Measurements from ENCODE around the gene RXFP2.

RXFP2 gene

GRCh38 chr13:31764556-31764955, 25.2 kb downstream of the RXFP2 start:
- Histone ChIP-seq H3K36me3 (ENCODE audit: control insufficient read depth, insufficient read depth, low read length) (no peaks in the 10 kb centered on the region), H3K9me3 (ENCODE audit: control insufficient read depth, low read length) (no peaks in the 10 kb centered on the region), H3K4me1 (ENCODE audit: control insufficient read depth, insufficient read depth, low read length, poor library complexity, severe bottlenecking) (no peaks in the 10 kb centered on the region), H3K27me3 (replicated peaks; ENCODE audit: control insufficient read depth, insufficient read depth, low read length, poor library complexity, severe bottlenecking) (no peaks in the 10 kb centered on the region), H3K27ac (ENCODE audit: insufficient read depth, low read length, poor library complexity, severe bottlenecking) (no peak overlapping the region), H3K4me3 (ENCODE audit: insufficient read depth, low read depth, low read length, poor library complexity, severe bottlenecking) (no peak overlapping the region)
- no peak for DNase-seq

GRCh38 chr13:31765138-31765785, 25.9 kb downstream of the RXFP2 start:
- Histone ChIP-seq H3K27ac (ENCODE audit: insufficient read depth, low read length, poor library complexity, severe bottlenecking) (no peak overlapping the region), H3K9me3 (ENCODE audit: control insufficient read depth, low read length) (no peaks in the 10 kb centered on the region), H3K4me1 (ENCODE audit: control insufficient read depth, insufficient read depth, low read length, poor library complexity, severe bottlenecking) (no peaks in the 10 kb centered on the region), H3K27me3 (replicated peaks; ENCODE audit: control insufficient read depth, insufficient read depth, low read length, poor library complexity, severe bottlenecking) (no peaks in the 10 kb centered on the region), H3K4me3 (ENCODE audit: insufficient read depth, low read depth, low read length, poor library complexity, severe bottlenecking) (no peak overlapping the region), H3K36me3 (ENCODE audit: control insufficient read depth, insufficient read depth, low read length) (no peaks in the 10 kb centered on the region)
- DNase-seq = no peak

- Histone ChIP-seq H3K27me3 (replicated peaks; ENCODE audit: control insufficient read depth, insufficient read depth, low read length, poor library complexity, severe bottlenecking) (no peaks in the 10 kb centered on the region), H3K4me1 (ENCODE audit: control insufficient read depth, insufficient read depth, low read length, poor library complexity, severe bottlenecking) (no peaks in the 10 kb centered on the region), H3K27ac (ENCODE audit: insufficient read depth, low read length, poor library complexity, severe bottlenecking) (no peak overlapping the region), H3K36me3 (ENCODE audit: control insufficient read depth, insufficient read depth, low read length) (no peaks in the 10 kb centered on the region), H3K4me3 (ENCODE audit: insufficient read depth, low read depth, low read length, poor library complexity, severe bottlenecking) (no peak overlapping the region), H3K9me3 (ENCODE audit: control insufficient read depth, low read length) (no peaks in the 10 kb centered on the region)
- no peak for DNase-seq
These were observed 28.0 kb downstream of the RXFP2 start for GRCh38 chr13:31767175-31767900.

- no peak overlapping the region for H3K4me3 ChIP-seq (ENCODE audit: insufficient read depth, low read depth, low read length, poor library complexity, severe bottlenecking)
- no peak overlapping the region for H3K27ac ChIP-seq (ENCODE audit: insufficient read depth, low read length, poor library complexity, severe bottlenecking)
- no peaks in the 10 kb centered on the region for H3K4me1 ChIP-seq (ENCODE audit: control insufficient read depth, insufficient read depth, low read length, poor library complexity, severe bottlenecking)
- H3K9me3 ChIP-seq (ENCODE audit: control insufficient read depth, low read length) = no peaks in the 10 kb centered on the region
- H3K36me3 ChIP-seq (ENCODE audit: control insufficient read depth, insufficient read depth, low read length) = no peaks in the 10 kb centered on the region
- DNase-seq = no peak
- H3K27me3 ChIP-seq (replicated peaks; ENCODE audit: control insufficient read depth, insufficient read depth, low read length, poor library complexity, severe bottlenecking) = no peaks in the 10 kb centered on the region
These were observed 29.0 kb downstream of the RXFP2 start for GRCh38 chr13:31768351-31768750.

- Histone ChIP-seq H3K27me3 (replicated peaks; ENCODE audit: control insufficient read depth, insufficient read depth, low read length, poor library complexity, severe bottlenecking) (no peaks in the 10 kb centered on the region), H3K4me1 (ENCODE audit: control insufficient read depth, insufficient read depth, low read length, poor library complexity, severe bottlenecking) (no peaks in the 10 kb centered on the region), H3K4me3 (ENCODE audit: insufficient read depth, low read depth, low read length, poor library complexity, severe bottlenecking) (no peak overlapping the region), H3K36me3 (ENCODE audit: control insufficient read depth, insufficient read depth, low read length) (no peaks in the 10 kb centered on the region), H3K27ac (ENCODE audit: insufficient read depth, low read length, poor library complexity, severe bottlenecking) (no peak overlapping the region), H3K9me3 (ENCODE audit: control insufficient read depth, low read length) (no peaks in the 10 kb centered on the region)
- DNase-seq = no peak
These were observed 30.2 kb downstream of the RXFP2 start for GRCh38 chr13:31769575-31769974.

- H3K36me3 ChIP-seq (ENCODE audit: control insufficient read depth, insufficient read depth, low read length) = no peaks in the 10 kb centered on the region
- no peaks in the 10 kb centered on the region for H3K4me1 ChIP-seq (ENCODE audit: control insufficient read depth, insufficient read depth, low read length, poor library complexity, severe bottlenecking)
- H3K27ac ChIP-seq (ENCODE audit: insufficient read depth, low read length, poor library complexity, severe bottlenecking) = no peak overlapping the region
- H3K9me3 ChIP-seq (ENCODE audit: control insufficient read depth, low read length) = no peaks in the 10 kb centered on the region
- H3K4me3 ChIP-seq (ENCODE audit: insufficient read depth, low read depth, low read length, poor library complexity, severe bottlenecking) = no peak overlapping the region
- H3K27me3 ChIP-seq (replicated peaks; ENCODE audit: control insufficient read depth, insufficient read depth, low read length, poor library complexity, severe bottlenecking) = no peaks in the 10 kb centered on the region
- no peak for DNase-seq
These were observed 32.9 kb downstream of the RXFP2 start for GRCh38 chr13:31772231-31772630.

- Histone ChIP-seq H3K27ac (ENCODE audit: insufficient read depth, low read length, poor library complexity, severe bottlenecking) (no peak overlapping the region), H3K27me3 (replicated peaks; ENCODE audit: control insufficient read depth, insufficient read depth, low read length, poor library complexity, severe bottlenecking) (no peaks in the 10 kb centered on the region), H3K4me1 (ENCODE audit: control insufficient read depth, insufficient read depth, low read length, poor library complexity, severe bottlenecking) (no peaks in the 10 kb centered on the region), H3K4me3 (ENCODE audit: insufficient read depth, low read depth, low read length, poor library complexity, severe bottlenecking) (peak overlapping the region; percentile 3), H3K36me3 (ENCODE audit: control insufficient read depth, insufficient read depth, low read length) (no peaks in the 10 kb centered on the region), H3K9me3 (ENCODE audit: control insufficient read depth, low read length) (no peaks in the 10 kb centered on the region)
- no peak for DNase-seq
These were observed 34.2 kb downstream of the RXFP2 start for GRCh38 chr13:31773538-31773937.

- H3K9me3 ChIP-seq (ENCODE audit: control insufficient read depth, low read length) = no peaks in the 10 kb centered on the region
- H3K4me1 ChIP-seq (ENCODE audit: control insufficient read depth, insufficient read depth, low read length, poor library complexity, severe bottlenecking) = no peaks in the 10 kb centered on the region
- H3K4me3 ChIP-seq (ENCODE audit: insufficient read depth, low read depth, low read length, poor library complexity, severe bottlenecking) = no peak overlapping the region
- H3K36me3 ChIP-seq (ENCODE audit: control insufficient read depth, insufficient read depth, low read length) = no peaks in the 10 kb centered on the region
- no peak for DNase-seq
- H3K27me3 ChIP-seq (replicated peaks; ENCODE audit: control insufficient read depth, insufficient read depth, low read length, poor library complexity, severe bottlenecking) = no peaks in the 10 kb centered on the region
- H3K27ac ChIP-seq (ENCODE audit: insufficient read depth, low read length, poor library complexity, severe bottlenecking) = no peak overlapping the region
These were observed 34.9 kb downstream of the RXFP2 start for GRCh38 chr13:31774186-31774750.

GRCh38 chr13:31775148-31775547, 35.8 kb downstream of the RXFP2 start:
- no peak overlapping the region for H3K27ac ChIP-seq (ENCODE audit: insufficient read depth, low read length, poor library complexity, severe bottlenecking)
- H3K4me1 ChIP-seq (ENCODE audit: control insufficient read depth, insufficient read depth, low read length, poor library complexity, severe bottlenecking) = no peaks in the 10 kb centered on the region
- no peaks in the 10 kb centered on the region for H3K27me3 ChIP-seq (replicated peaks; ENCODE audit: control insufficient read depth, insufficient read depth, low read length, poor library complexity, severe bottlenecking)
- H3K36me3 ChIP-seq (ENCODE audit: control insufficient read depth, insufficient read depth, low read length) = no peaks in the 10 kb centered on the region
- no peak overlapping the region for H3K4me3 ChIP-seq (ENCODE audit: insufficient read depth, low read depth, low read length, poor library complexity, severe bottlenecking)
- no peaks in the 10 kb centered on the region for H3K9me3 ChIP-seq (ENCODE audit: control insufficient read depth, low read length)
- no peak for DNase-seq

- Histone ChIP-seq H3K9me3 (ENCODE audit: control insufficient read depth, low read length) (no peaks in the 10 kb centered on the region), H3K4me3 (ENCODE audit: insufficient read depth, low read depth, low read length, poor library complexity, severe bottlenecking) (no peak overlapping the region), H3K4me1 (ENCODE audit: control insufficient read depth, insufficient read depth, low read length, poor library complexity, severe bottlenecking) (no peaks in the 10 kb centered on the region), H3K27ac (ENCODE audit: insufficient read depth, low read length, poor library complexity, severe bottlenecking) (no peak overlapping the region), H3K36me3 (ENCODE audit: control insufficient read depth, insufficient read depth, low read length) (no peaks in the 10 kb centered on the region), H3K27me3 (replicated peaks; ENCODE audit: control insufficient read depth, insufficient read depth, low read length, poor library complexity, severe bottlenecking) (no peaks in the 10 kb centered on the region)
- DNase-seq = no peak
These were observed 36.4 kb downstream of the RXFP2 start for GRCh38 chr13:31775686-31776085.

Data from effector memory CD4-positive, alpha-beta T cell (primary cell).